HUES48 (cell line): ENCODE data around the gene RLN3.

ENCODE experiments used
- H3K27ac ChIP-seq: one replicate; pipeline ENCODE4 v1.7.0; 2013; ENCODE audit warnings: low read depth, low read length, inconsistent platforms
- H3K27me3 ChIP-seq: 2 replicates; pipeline ENCODE4 v1.6.1; 2013; ENCODE audit warnings: mild to moderate bottlenecking, low read length; ENCODE audit not compliant: control insufficient read depth, insufficient read depth
- H3K36me3 ChIP-seq: 2 replicates; pipeline ENCODE4 v1.6.1; 2013; ENCODE audit warnings: low read length; ENCODE audit not compliant: control insufficient read depth, insufficient read depth
- H3K4me1 ChIP-seq: 2 replicates; pipeline ENCODE4 v1.6.1; 2013; ENCODE audit warnings: mild to moderate bottlenecking, low read length; ENCODE audit not compliant: control insufficient read depth, insufficient read depth
- H3K4me3 ChIP-seq: 2 replicates; pipeline ENCODE4 v1.5.1; 2013; ENCODE audit warnings: mild to moderate bottlenecking, low read depth, low read length
- H3K9ac ChIP-seq: 2 replicates; pipeline ENCODE4 v1.6.1; 2013; ENCODE audit warnings: mild to moderate bottlenecking, low read depth, low read length, moderate library complexity
- H3K9me3 ChIP-seq: 2 replicates; pipeline ENCODE4 v1.6.1; 2013; ENCODE audit warnings: low read length; ENCODE audit not compliant: control insufficient read depth, insufficient read depth

Gene RLN3

GRCh38 chr19:13995878-13996765 lies 31.8 kb upstream of the RLN3 start:
- H3K27me3 ChIP-seq: no peaks in the 10 kb centered on the region
- peaks cover 17% of the 10 kb centered on the region for H3K36me3 ChIP-seq
- peaks cover 10% of the 10 kb centered on the region for H3K9me3 ChIP-seq

DNA sequence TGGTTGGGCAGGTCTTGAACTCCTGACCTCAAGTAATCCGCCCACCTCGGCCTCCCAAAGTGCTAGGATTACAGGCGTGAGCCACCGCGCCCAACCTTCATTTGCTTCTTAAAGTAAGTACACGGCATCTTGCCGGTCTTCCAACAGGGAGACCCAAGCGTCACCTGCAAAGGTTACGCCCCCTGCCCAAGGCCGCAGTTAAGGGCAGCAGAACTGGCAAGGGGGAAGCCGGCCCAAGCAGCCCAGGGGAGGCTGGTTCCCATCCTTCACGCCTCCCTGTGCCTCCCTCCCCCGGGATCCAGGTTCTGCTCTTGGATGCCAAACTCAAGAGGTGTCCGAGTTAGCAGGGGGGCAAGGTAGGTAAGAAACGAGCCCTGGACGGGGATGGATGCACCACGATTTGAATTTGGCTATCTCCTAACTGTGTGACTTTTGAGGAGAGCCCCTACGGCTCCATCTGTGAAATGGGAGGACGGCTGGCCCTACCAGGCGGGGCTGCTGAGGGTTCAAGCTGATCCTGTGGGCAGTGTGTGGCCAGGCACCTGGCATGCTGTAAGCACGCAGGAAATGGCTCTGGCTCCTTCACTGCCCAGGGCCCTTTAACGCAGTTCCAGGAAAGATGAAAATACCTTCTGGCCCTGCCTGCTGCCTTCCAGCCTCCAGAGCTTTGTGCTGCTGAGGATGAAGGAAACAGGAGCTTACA lies 30.9 kb upstream of the RLN3 start:
- peaks cover 10% of the 10 kb centered on the region for H3K9me3 ChIP-seq
- no peaks in the 10 kb centered on the region for H3K27me3 ChIP-seq
- H3K36me3 ChIP-seq: peaks cover 17% of the 10 kb centered on the region
- no peak overlapping the region for H3K4me3 ChIP-seq
- no peak overlapping the region for H3K27ac ChIP-seq
- no peak overlapping the region for H3K9ac ChIP-seq
- no peaks in the 10 kb centered on the region for H3K4me1 ChIP-seq

More at GRCh38 chr19:13995878-13996765, 31.8 kb upstream of the RLN3 start:
- Histone ChIP-seq H3K4me3 (no peak overlapping the region), H3K27ac (no peak overlapping the region), H3K4me1 (no peaks in the 10 kb centered on the region), H3K9ac (no peak overlapping the region)

GRCh38 chr19:13997631-13997962 lies 30.4 kb upstream of the RLN3 start:
- H3K9ac ChIP-seq: no peak overlapping the region
- H3K4me1 ChIP-seq: no peaks in the 10 kb centered on the region
- peaks cover 12% of the 10 kb centered on the region; the same call in 1 of the 2 replicates for H3K36me3 ChIP-seq
- H3K27ac ChIP-seq: no peak overlapping the region
- no peaks in the 10 kb centered on the region for H3K27me3 ChIP-seq
- peaks cover 10% of the 10 kb centered on the region for H3K9me3 ChIP-seq
- no peak overlapping the region for H3K4me3 ChIP-seq

DNA sequence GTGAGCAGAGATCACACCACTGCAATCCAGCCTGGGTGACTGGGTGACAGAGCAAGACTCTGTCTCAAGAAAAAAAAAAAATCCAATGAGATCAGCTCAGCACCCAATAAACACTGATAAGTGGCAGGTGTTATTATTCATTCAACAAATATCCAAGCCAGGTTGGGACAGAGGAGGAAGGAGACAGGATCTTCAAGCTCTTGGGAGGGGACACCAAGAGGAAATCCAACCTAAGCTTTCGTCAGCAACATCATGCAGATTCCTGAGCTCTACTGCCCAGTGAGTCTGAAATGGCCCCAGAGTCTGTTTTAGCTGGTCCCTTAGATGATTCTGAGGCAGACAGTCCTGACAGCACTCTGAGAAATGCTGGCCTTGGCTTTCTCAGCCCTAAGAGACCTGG lies 29.5 kb upstream of the RLN3 start:
- H3K27me3 ChIP-seq: no peaks in the 10 kb centered on the region
- H3K36me3 ChIP-seq: peaks cover 7% of the 10 kb centered on the region; the same call in 1 of the 2 replicates
- no peak overlapping the region for H3K9ac ChIP-seq
- peaks cover 10% of the 10 kb centered on the region for H3K9me3 ChIP-seq
- H3K4me3 ChIP-seq: no peak overlapping the region
- no peak overlapping the region for H3K27ac ChIP-seq
- H3K4me1 ChIP-seq: no peaks in the 10 kb centered on the region

GRCh38 chr19:13999085-13999484 lies 28.9 kb upstream of the RLN3 start:
- H3K9ac ChIP-seq: no peak overlapping the region
- H3K4me1 ChIP-seq: no peaks in the 10 kb centered on the region
- H3K4me3 ChIP-seq: no peak overlapping the region
- no peak overlapping the region for H3K27ac ChIP-seq
- no peaks in the 10 kb centered on the region for H3K27me3 ChIP-seq
- peaks cover 10% of the 10 kb centered on the region for H3K9me3 ChIP-seq
- H3K36me3 ChIP-seq: peaks cover 7% of the 10 kb centered on the region; the same call in 1 of the 2 replicates

- no peak overlapping the region for H3K27ac ChIP-seq
- H3K36me3 ChIP-seq: peaks cover 7% of the 10 kb centered on the region; the same call in 1 of the 2 replicates
- H3K27me3 ChIP-seq: no peaks in the 10 kb centered on the region
- H3K4me3 ChIP-seq: no peak overlapping the region
- H3K4me1 ChIP-seq: peaks cover 5% of the 10 kb centered on the region; the same call in 1 of the 2 replicates
- H3K9me3 ChIP-seq: peaks cover 10% of the 10 kb centered on the region
- no peak overlapping the region for H3K9ac ChIP-seq
Measured at GRCh38 chr19:14000691-14001375, 27.1 kb upstream of the RLN3 start.

DNA sequence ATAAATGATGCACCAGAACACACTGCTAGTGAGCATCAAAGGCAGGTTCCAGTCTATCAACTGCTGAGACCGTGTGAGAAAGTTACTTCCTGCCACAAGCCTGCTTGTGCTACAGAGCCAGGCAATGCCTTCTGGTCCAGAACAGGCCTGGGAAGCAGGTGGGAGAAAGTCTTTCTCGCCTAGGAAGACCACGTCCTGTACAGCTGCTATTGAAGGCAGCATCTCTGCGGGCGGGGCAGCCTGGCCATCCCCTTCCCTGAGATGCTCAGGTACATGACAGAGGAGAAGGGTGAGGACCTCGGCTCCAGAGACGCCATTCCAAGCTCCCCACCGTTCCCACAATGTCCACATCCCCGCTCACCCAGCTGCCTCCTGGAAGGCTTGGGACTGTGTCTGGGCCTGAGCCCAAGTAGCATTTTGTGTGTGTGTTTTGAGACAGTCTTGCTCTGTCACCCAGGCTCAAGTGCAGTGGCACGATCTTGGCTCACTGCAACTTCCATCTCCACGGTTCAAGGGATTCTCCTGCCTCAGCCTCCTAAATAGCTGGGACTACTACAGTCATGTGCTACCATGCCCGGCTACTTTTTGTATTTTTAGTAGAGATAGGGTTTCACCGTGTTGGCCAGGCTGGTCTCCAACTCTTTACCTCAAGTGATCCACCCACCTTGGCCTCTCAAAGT lies 25.2 kb upstream of the RLN3 start:
- no peak overlapping the region for H3K4me3 ChIP-seq
- H3K4me1 ChIP-seq: peaks cover 5% of the 10 kb centered on the region; the same call in 1 of the 2 replicates
- no peaks in the 10 kb centered on the region for H3K27me3 ChIP-seq
- H3K36me3 ChIP-seq: 0 out of 2 replicates have a peak, but pooled peaks cover 3% of the 10 kb centered on the region
- no peak overlapping the region for H3K27ac ChIP-seq
- peaks cover 10% of the 10 kb centered on the region for H3K9me3 ChIP-seq
- no peak overlapping the region for H3K9ac ChIP-seq

DNA sequence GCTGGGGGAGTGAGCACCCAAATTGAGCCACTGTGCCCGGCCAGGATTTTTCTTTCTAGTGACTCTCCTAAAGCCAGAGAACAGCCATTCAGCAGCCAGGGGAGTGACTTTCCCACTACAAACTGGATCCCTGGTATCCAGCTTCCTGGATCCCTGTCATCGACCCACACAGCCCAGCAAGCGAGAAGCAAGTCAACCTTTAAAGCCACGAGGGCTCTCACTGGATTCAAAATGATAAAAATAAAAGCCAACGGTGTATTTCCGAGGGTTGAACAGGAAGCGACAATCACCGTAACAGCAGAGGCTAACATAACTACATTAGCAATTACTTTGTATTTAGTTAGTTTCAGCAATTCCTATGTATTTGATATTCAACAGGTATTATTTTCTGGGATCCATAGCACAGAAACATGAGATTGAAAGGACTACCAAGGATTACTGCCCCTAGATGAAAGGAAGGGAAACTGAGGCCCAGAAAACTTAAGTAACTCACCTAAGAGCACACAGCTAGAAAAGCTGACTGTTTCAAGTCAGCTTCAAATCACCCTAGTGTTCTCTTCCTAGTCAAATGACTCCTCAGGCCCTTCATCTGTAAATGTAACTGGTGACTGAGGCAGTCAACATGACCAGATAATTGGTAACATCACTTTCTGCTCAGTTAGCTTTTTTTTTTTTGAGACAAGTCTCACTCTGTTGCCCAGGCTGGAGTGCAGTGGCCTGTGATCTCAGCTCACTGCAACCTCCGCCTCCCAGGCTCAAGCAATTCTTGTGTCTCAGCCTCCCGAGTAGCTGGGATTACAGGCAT lies 24.5 kb upstream of the RLN3 start:
- Histone ChIP-seq H3K27ac (no peak overlapping the region), H3K36me3 (0 out of 2 replicates have a peak, but pooled peaks cover 3% of the 10 kb centered on the region), H3K9ac (no peak overlapping the region), H3K4me3 (no peak overlapping the region), H3K4me1 (peaks cover 5% of the 10 kb centered on the region; the same call in 1 of the 2 replicates), H3K9me3 (peaks cover 9% of the 10 kb centered on the region), H3K27me3 (no peaks in the 10 kb centered on the region)

DNA sequence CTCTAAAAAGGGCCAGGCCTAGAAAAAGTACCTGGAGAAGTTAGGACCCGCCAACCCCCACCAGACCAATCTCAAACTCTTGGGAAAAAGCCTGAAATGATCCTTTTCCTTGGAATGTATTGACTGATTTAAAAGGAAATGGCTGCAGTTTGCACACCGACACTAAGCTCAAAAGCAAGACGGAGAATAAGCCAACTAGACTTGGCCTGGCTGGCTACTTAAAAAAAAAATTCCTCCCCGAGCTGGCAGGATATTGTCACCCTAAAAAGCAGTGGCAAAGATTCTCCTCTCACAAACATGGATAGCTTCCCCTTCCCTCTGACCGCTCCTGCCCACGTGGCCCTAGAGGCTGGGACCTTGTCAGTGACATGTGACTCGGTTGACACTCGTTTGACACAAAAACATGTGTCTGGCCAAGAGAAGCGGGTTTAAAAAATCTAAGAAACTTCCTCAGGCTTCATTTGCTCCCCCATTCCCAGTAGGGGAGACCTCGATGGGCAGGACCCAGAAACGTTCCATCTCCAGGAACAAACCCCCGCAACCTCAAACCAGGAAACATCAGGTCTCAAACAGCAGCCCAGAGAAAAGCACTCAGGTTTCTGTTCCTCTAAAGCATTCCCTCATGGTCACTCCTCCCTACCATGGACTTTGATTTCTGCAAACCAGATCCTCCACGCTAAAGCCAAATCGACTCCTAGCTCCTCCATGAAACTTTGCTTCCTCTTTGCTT lies 23.2 kb upstream of the RLN3 start:
- Histone ChIP-seq H3K9ac (no peak overlapping the region), H3K9me3 (no peaks in the 10 kb centered on the region), H3K27ac (peak overlapping the region; percentile 59), H3K36me3 (no peaks in the 10 kb centered on the region), H3K4me3 (no peak overlapping the region; the same call in 1 of the 2 replicates), H3K4me1 (peaks cover 5% of the 10 kb centered on the region; the same call in 1 of the 2 replicates), H3K27me3 (no peaks in the 10 kb centered on the region)
